ENCODE data around the gene NUDT1.

Gene NUDT1

GRCh38 chr7:2271273-2272026 is 29.4 kb downstream of the NUDT1 start:
- FAIRE-seq (no peak), DNase-seq (ENCODE audit: insufficient read length, low spot score) (no peak)
- TF ChIP-seq POLR2A (IDR thresholded peaks at IDR 0.05; ENCODE audit: low read depth, low read length): no peak
- TF ChIP-seq PAX5 (IDR thresholded peaks at IDR 0.05; ENCODE audit: insufficient read depth, low read length, severe bottlenecking): no peak
- no peak for TF ChIP-seq TAF1 (IDR thresholded peaks at IDR 0.05; ENCODE audit: low read depth, low read length)
- TF ChIP-seq POLR2AphosphoS5 (IDR thresholded peaks at IDR 0.05; ENCODE audit: low read depth, low read length): no peak
- TF ChIP-seq SPI1 (IDR thresholded peaks at IDR 0.05; ENCODE audit: low read depth, low read length): no peak
- no peak for TF ChIP-seq POU2F2 (IDR thresholded peaks at IDR 0.05; ENCODE audit: low read depth, low read length)

- DNase-seq (ENCODE audit: insufficient read length, low spot score): no peak
- TF ChIP-seq POU2F2 (IDR thresholded peaks at IDR 0.05; ENCODE audit: low read depth, low read length): no peak
- no peak for TF ChIP-seq POLR2A (IDR thresholded peaks at IDR 0.05; ENCODE audit: low read depth, low read length)
- TF ChIP-seq TAF1 (IDR thresholded peaks at IDR 0.05; ENCODE audit: low read depth, low read length): no peak
- no peak for TF ChIP-seq SPI1 (IDR thresholded peaks at IDR 0.05; ENCODE audit: low read depth, low read length)
- TF ChIP-seq PAX5 (IDR thresholded peaks at IDR 0.05; ENCODE audit: insufficient read depth, low read length, severe bottlenecking): no peak
- TF ChIP-seq POLR2AphosphoS5 (IDR thresholded peaks at IDR 0.05; ENCODE audit: low read depth, low read length): no peak
- no peak for FAIRE-seq
These were observed 30.0 kb downstream of the NUDT1 start for GRCh38 chr7:2272031-2272430.

- FAIRE-seq (no peak), DNase-seq (ENCODE audit: insufficient read length, low spot score) (no peak)
- TF ChIP-seq PAX5 (IDR thresholded peaks at IDR 0.05; ENCODE audit: insufficient read depth, low read length, severe bottlenecking) (no peak), POLR2AphosphoS5 (IDR thresholded peaks at IDR 0.05; ENCODE audit: low read depth, low read length) (no peak), TAF1 (IDR thresholded peaks at IDR 0.05; ENCODE audit: low read depth, low read length) (no peak), POU2F2 (IDR thresholded peaks at IDR 0.05; ENCODE audit: low read depth, low read length) (no peak), POLR2A (IDR thresholded peaks at IDR 0.05; ENCODE audit: low read depth, low read length) (no peak), SPI1 (IDR thresholded peaks at IDR 0.05; ENCODE audit: low read depth, low read length) (no peak)
These were observed 31.8 kb downstream of the NUDT1 start for GRCh38 chr7:2273866-2274265.

GRCh38 chr7:2274666-2275065 is 32.6 kb downstream of the NUDT1 start:
- no peak for TF ChIP-seq POLR2A (IDR thresholded peaks at IDR 0.05; ENCODE audit: low read depth, low read length)
- no peak for TF ChIP-seq POLR2AphosphoS5 (IDR thresholded peaks at IDR 0.05; ENCODE audit: low read depth, low read length)
- no peak for TF ChIP-seq POU2F2 (IDR thresholded peaks at IDR 0.05; ENCODE audit: low read depth, low read length)
- no peak for TF ChIP-seq PAX5 (IDR thresholded peaks at IDR 0.05; ENCODE audit: insufficient read depth, low read length, severe bottlenecking)
- TF ChIP-seq TAF1 (IDR thresholded peaks at IDR 0.05; ENCODE audit: low read depth, low read length): no peak
- no peak for TF ChIP-seq SPI1 (IDR thresholded peaks at IDR 0.05; ENCODE audit: low read depth, low read length)
- FAIRE-seq (no peak), DNase-seq (ENCODE audit: insufficient read length, low spot score) (no peak)

GRCh38 chr7:2275101-2275500 is 33.1 kb downstream of the NUDT1 start:
- TF ChIP-seq TAF1 (IDR thresholded peaks at IDR 0.05; ENCODE audit: low read depth, low read length): no peak
- no peak for TF ChIP-seq PAX5 (IDR thresholded peaks at IDR 0.05; ENCODE audit: insufficient read depth, low read length, severe bottlenecking)
- no peak for TF ChIP-seq POU2F2 (IDR thresholded peaks at IDR 0.05; ENCODE audit: low read depth, low read length)
- TF ChIP-seq SPI1 (IDR thresholded peaks at IDR 0.05; ENCODE audit: low read depth, low read length): no peak
- TF ChIP-seq POLR2AphosphoS5 (IDR thresholded peaks at IDR 0.05; ENCODE audit: low read depth, low read length): no peak
- TF ChIP-seq POLR2A (IDR thresholded peaks at IDR 0.05; ENCODE audit: low read depth, low read length): no peak
- no peak for DNase-seq (ENCODE audit: insufficient read length, low spot score)
- FAIRE-seq: no peak

GRCh38 chr7:2276107-2276506 is 34.1 kb downstream of the NUDT1 start:
- FAIRE-seq (no peak), DNase-seq (ENCODE audit: insufficient read length, low spot score) (no peak)
- no peak for TF ChIP-seq SPI1 (IDR thresholded peaks at IDR 0.05; ENCODE audit: low read depth, low read length)
- no peak for TF ChIP-seq PAX5 (IDR thresholded peaks at IDR 0.05; ENCODE audit: insufficient read depth, low read length, severe bottlenecking)
- no peak for TF ChIP-seq TAF1 (IDR thresholded peaks at IDR 0.05; ENCODE audit: low read depth, low read length)
- TF ChIP-seq POU2F2 (IDR thresholded peaks at IDR 0.05; ENCODE audit: low read depth, low read length): no peak
- no peak for TF ChIP-seq POLR2AphosphoS5 (IDR thresholded peaks at IDR 0.05; ENCODE audit: low read depth, low read length)
- TF ChIP-seq POLR2A (IDR thresholded peaks at IDR 0.05; ENCODE audit: low read depth, low read length): no peak

GRCh38 chr7:2278026-2278425 is 36.0 kb downstream of the NUDT1 start:
- TF ChIP-seq POLR2A (IDR thresholded peaks at IDR 0.05; ENCODE audit: low read depth, low read length) (no peak), PAX5 (IDR thresholded peaks at IDR 0.05; ENCODE audit: insufficient read depth, low read length, severe bottlenecking) (no peak), POU2F2 (IDR thresholded peaks at IDR 0.05; ENCODE audit: low read depth, low read length) (no peak), POLR2AphosphoS5 (IDR thresholded peaks at IDR 0.05; ENCODE audit: low read depth, low read length) (no peak), TAF1 (IDR thresholded peaks at IDR 0.05; ENCODE audit: low read depth, low read length) (no peak), SPI1 (IDR thresholded peaks at IDR 0.05; ENCODE audit: low read depth, low read length) (no peak)
- FAIRE-seq (no peak), DNase-seq (ENCODE audit: insufficient read length, low spot score) (no peak)

- no peak for TF ChIP-seq POU2F2 (IDR thresholded peaks at IDR 0.05; ENCODE audit: low read depth, low read length)
- TF ChIP-seq POLR2A (IDR thresholded peaks at IDR 0.05; ENCODE audit: low read depth, low read length): no peak
- TF ChIP-seq SPI1 (IDR thresholded peaks at IDR 0.05; ENCODE audit: low read depth, low read length): no peak
- FAIRE-seq (peak; percentile 26), DNase-seq (ENCODE audit: insufficient read length, low spot score) (no peak)
These were observed 37.9 kb downstream of the NUDT1 start for GRCh38 chr7:2279896-2280295.

- TF ChIP-seq TAF1 (IDR thresholded peaks at IDR 0.05; ENCODE audit: low read depth, low read length): no peak
- no peak for TF ChIP-seq POLR2AphosphoS5 (IDR thresholded peaks at IDR 0.05; ENCODE audit: low read depth, low read length)
- TF ChIP-seq POU2F2 (IDR thresholded peaks at IDR 0.05; ENCODE audit: low read depth, low read length): no peak
- TF ChIP-seq SPI1 (IDR thresholded peaks at IDR 0.05; ENCODE audit: low read depth, low read length): no peak
- TF ChIP-seq PAX5 (IDR thresholded peaks at IDR 0.05; ENCODE audit: insufficient read depth, low read length, severe bottlenecking): no peak
- TF ChIP-seq POLR2A (IDR thresholded peaks at IDR 0.05; ENCODE audit: low read depth, low read length): no peak
- FAIRE-seq (no peak), DNase-seq (ENCODE audit: insufficient read length, low spot score) (no peak)
These were observed 38.4 kb downstream of the NUDT1 start for GRCh38 chr7:2280424-2280823.

All from GM12891 (cell line).